Urinary bladder (tissue), 4 donors: ENCODE data around the gene UBE2G1. TPM values are rescaled to one million over a fixed set of nuclear protein-coding genes. Genes with fewer than 3 reads are reported as not detected.
A peak's percentile ranks its signal among the peaks of the same experiment; 100 is the strongest.

Experiments used
- DNase-seq: peaks from one replicate; pipeline ENCODE4 v3.0.0-alpha.2; 2015; ENCODE audit errors: extremely low spot score
- H3K27ac ChIP-seq: one replicate; pipeline ENCODE4 v1.5.1; 2013; ENCODE audit warnings: low read depth, mild to moderate bottlenecking, moderate library complexity
- H3K36me3 ChIP-seq: one replicate; pipeline ENCODE4 v1.6.1; 2013; ENCODE audit warnings: mild to moderate bottlenecking, moderate library complexity; ENCODE audit not compliant: insufficient read depth
- H3K4me1 ChIP-seq: one replicate; pipeline ENCODE4 v1.6.1; 2013; ENCODE audit warnings: mild to moderate bottlenecking, moderate library complexity; ENCODE audit not compliant: insufficient read depth
- H3K4me3 ChIP-seq: one replicate; pipeline ENCODE4 v1.5.1; 2013; ENCODE audit warnings: low read depth, low read length
- WGBS: extraction: QIAGEN DNeasy Blood & Tissue Kit; methylation state at CpG from one replicate; pipeline ENCODE4 v1.1.7; 2013; 5-methylcytosine and 5-hydroxymethylcytosine counted together
- polyA plus RNA-seq: library from polyadenylated mRNA; stranded (reverse); fragments of 200-250 nt; gene quantifications from one replicate; pipeline ENCODE4 v1.2.3, GENCODE V29; 2013
- total RNA-seq: library from RNA; depleted of rRNA; stranded (reverse); fragments of >200 nt; gene quantifications from one replicate; pipeline ENCODE4 v1.2.3, GENCODE V29; 2014
- donor health status: healthy with polysubstance abuse.
- donor health status: healthy.

Gene UBE2G1, protein sequence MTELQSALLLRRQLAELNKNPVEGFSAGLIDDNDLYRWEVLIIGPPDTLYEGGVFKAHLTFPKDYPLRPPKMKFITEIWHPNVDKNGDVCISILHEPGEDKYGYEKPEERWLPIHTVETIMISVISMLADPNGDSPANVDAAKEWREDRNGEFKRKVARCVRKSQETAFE
- total RNA-seq (39.5 TPM), polyA plus RNA-seq (56.8 TPM)

DNA sequence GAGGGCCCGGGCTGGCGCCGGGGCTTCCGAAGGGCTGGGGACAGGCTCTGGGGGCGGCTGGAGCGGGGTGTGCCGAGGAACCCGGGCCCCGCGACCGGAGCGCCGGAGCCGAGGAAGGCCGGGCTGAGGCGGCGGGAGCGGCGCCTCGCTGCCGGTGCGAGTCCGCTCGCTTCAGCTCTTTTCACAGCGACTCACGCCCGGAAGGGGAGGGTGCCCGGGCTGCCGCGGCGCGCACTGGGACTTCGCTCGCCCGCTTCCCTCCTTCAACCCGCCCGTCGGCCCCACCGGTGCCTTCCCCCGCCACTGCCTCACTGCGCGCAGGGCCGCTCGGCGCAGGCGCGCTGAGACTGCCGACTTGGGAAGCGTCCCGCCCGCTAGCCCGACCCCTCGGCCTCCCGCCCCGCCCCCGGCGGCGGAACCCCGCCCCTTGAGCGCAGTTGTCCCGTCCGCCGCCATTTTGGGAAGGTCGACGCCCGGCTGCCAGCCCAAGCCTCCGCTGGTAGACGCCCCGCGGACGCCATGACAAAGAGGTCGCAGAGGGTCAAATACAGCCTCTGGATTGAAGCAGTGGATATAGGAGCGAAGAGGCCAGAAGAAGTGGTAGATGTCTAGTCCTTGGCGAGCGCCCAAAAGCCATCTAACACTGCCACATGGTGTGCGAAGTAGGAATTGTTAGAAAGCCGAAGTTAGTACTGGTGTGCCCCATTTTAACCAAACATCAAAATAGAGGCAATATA, at the start of gene UBE2G1:
Gene UBE2G1 (minus strand): TSS at position 349 of the 737 bp plus-strand sequence. CDS start 359 bp downstream, outside the sequence.
- Histone ChIP-seq H3K36me3 (no peaks in the 10 kb centered on the region), H3K27ac (peak within 1 kb of the TSS; percentile 96), H3K4me1 (no peaks in the 10 kb centered on the region), H3K4me3 (peak within 1 kb of the TSS; percentile 99)
- peak; percentile 88 for DNase-seq
- WGBS, result under 1% methylated on average over 77 of the region's 77 CpGs

DNA sequence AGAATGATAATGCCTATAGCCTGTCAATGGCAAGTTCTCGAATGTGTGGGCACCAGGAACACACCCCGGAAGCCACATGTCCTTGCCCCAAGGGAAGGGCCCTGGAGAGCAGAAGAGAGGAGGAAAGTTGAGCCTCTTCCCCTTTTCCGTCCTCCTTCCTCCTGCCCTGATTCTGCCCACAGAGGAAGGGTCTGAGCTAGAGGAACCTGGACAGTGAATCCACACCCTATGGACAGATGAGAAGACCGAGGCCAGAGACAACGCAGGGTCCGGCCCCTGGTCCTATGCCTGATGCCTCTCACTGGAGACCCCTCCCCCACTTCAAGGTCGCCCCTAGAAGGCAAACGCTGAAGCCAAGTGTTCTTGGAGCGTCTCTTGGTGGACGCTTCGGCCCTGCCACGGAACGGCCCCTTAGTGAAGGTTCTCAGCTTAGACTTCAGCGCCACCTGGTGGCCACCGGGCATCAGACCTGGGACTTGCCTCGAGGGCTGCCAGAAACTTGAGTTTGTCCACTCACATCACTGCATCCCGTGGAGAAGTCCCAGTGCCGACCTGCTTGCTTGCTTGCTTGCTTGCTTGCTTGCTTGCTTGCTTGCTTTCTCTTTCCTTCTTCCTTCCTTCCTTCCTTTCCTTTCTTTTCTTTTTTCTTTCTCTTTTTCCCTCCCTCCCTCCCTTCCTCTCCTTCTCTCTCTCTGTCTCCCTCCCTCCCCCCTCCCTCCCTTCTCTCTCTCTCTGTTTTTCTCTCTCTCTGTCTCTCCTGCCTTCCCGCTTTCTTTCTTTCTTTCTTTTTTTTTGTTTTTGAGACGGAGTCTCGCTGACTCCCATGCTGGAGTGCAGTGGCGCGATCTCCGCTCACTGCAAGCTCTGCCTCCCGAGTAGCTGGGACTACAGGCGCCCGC, 46.7 kb upstream of the UBE2G1 start:
- Histone ChIP-seq H3K27ac (no peak overlapping the region), H3K4me3 (no peak overlapping the region), H3K4me1 (no peaks in the 10 kb centered on the region), H3K36me3 (no peaks in the 10 kb centered on the region)
- WGBS, result 38% methylated on average over 27 of the region's 27 CpGs
- DNase-seq, result peak; percentile 64

DNA sequence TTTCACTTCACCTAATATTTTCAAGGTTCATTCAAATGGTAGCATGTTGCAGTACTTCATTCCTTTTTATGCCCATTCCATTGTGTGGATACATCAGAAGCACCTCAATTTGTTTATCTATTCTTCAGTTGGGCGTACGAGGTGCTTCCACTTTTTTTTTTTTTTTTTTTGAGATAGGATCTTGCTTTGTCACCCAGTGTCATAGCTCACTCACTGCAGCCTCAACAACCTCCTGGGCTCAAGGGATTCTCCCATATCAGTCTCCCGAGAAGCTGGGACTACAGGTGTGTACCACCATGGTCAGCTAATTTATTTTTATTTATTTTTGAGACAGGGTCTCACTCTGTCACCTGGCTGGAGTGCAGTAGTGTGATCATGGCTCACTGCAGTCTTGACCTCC, 44.7 kb upstream of the UBE2G1 start:
- Histone ChIP-seq H3K36me3 (no peaks in the 10 kb centered on the region), H3K27ac (no peak overlapping the region), H3K4me3 (no peak overlapping the region), H3K4me1 (no peaks in the 10 kb centered on the region)
- 72% methylated on average over 3 of the region's 3 CpGs for WGBS
- DNase-seq, result no peak

DNA sequence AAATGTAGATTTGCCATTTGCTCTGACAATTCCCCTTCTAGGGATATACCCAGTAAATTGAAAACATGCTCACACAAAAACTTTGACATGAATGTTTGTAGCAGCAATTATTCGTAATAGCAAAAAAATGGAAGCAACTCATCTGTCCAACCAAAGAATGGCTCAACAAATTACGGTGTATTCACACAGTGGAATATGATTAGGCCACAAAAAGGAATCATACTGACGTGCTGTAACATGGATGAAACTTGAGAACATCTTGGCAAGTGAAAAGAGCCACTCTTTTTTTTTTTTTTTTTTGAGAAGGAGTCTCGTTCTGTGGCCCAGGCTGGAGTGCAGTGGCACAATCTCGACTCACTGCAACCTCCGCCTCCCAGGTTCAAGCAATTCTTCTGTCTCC, 43.2 kb upstream of the UBE2G1 start:
- Histone ChIP-seq H3K4me3 (no peak overlapping the region), H3K36me3 (no peaks in the 10 kb centered on the region), H3K27ac (no peak overlapping the region), H3K4me1 (no peaks in the 10 kb centered on the region)
- 69% methylated on average over 6 of the region's 6 CpGs for WGBS
- no peak for DNase-seq

DNA sequence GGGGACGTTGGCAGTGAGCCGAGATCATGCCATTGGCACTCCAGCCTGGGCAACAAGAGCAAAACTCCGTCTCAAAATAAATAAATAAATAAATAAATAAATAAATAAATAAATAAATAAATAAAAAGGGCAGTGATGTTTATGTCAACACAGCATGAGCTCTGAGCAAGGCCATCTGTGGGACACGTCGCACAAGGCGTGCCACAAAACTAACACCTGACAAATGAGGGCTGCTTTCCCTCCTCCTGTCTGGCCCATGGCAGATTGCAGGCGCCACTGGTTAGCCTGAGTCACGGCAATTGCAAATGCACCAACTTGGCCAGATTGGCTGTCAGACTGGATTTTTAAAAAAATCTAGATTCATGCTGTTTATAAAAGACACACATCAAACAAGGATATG, 41.4 kb upstream of the UBE2G1 start:
- 79% methylated on average over 8 of the region's 8 CpGs for whole genome bisulfite sequencing
- Histone ChIP-seq H3K4me3 (no peak overlapping the region), H3K27ac (no peak overlapping the region), H3K4me1 (no peaks in the 10 kb centered on the region), H3K36me3 (no peaks in the 10 kb centered on the region)
- no peak for DNase-seq

DNA sequence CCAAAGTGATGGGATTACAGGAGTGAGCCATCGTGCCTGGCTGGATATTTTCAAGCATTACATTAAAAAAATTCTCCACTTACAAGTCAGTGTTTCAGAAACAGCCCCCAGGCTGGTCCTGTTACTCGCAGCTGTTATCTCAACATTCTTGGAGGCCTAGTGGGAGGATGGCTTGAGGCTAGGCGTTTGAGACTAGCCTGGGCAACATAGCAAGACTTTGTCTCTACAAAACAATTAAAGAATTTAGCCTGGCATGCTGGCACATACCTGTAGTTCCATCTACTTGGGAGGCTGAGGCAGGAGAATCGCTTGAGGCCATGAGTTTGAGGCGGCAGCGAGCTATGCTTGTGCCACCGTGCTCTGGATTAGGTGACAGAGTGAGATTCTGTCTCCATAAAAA, 40.7 kb upstream of the UBE2G1 start:
- Histone ChIP-seq H3K27ac (no peak overlapping the region), H3K36me3 (no peaks in the 10 kb centered on the region), H3K4me3 (no peak overlapping the region), H3K4me1 (no peaks in the 10 kb centered on the region)
- no peak for DNase-seq
- WGBS, result 84% methylated on average over 7 of the region's 7 CpGs

DNA sequence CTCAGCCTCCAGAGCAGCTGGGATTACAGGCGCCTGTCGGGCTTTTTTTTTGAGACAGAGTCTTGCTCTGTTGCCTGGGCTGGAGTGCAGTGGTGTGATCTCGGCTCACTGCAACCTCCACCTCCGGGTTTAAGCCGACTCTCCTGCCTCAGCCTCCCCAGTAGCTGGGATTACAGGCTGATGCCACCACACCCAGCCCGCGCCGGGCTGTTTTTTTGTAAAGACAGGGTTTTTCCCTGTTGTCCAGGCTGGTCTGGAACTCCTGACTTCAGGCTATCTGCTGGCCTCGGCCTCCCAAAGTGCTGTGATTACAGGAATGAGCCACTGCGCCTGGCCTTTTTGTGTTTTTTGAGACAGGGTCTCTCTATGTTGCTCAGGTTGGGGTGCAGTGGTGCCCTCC, 39.9 kb upstream of the UBE2G1 start:
- no peak overlapping the region for H3K4me3 ChIP-seq
- H3K4me1 ChIP-seq, result no peaks in the 10 kb centered on the region
- 96% methylated on average over 10 of the region's 10 CpGs for WGBS
- DNase-seq, result no peak
- no peak overlapping the region for H3K27ac ChIP-seq
- H3K36me3 ChIP-seq, result no peaks in the 10 kb centered on the region

DNA sequence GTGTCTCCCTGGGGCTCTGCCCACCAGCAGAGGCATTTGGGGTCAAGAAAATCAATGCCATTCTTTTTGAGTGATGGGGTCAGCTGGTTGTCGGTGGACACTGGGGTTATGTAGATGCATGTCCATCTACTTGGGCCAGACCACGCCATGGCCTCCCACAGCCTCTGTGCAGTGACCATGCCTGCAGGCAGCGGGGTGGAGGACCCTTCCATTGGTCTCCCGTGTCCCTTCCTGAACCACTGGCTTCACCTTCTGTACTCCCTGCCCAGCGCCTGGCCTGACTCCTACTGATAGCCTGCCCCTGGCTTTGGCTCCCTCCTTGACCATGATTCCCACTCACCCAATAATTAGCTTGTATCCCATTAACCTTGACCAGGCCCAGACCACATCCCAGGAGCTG, 39.2 kb upstream of the UBE2G1 start:
- Histone ChIP-seq H3K27ac (no peak overlapping the region), H3K4me1 (no peaks in the 10 kb centered on the region), H3K36me3 (no peaks in the 10 kb centered on the region), H3K4me3 (no peak overlapping the region)
- DNase-seq, result no peak
- 94% methylated on average over 5 of the region's 5 CpGs for WGBS

DNA sequence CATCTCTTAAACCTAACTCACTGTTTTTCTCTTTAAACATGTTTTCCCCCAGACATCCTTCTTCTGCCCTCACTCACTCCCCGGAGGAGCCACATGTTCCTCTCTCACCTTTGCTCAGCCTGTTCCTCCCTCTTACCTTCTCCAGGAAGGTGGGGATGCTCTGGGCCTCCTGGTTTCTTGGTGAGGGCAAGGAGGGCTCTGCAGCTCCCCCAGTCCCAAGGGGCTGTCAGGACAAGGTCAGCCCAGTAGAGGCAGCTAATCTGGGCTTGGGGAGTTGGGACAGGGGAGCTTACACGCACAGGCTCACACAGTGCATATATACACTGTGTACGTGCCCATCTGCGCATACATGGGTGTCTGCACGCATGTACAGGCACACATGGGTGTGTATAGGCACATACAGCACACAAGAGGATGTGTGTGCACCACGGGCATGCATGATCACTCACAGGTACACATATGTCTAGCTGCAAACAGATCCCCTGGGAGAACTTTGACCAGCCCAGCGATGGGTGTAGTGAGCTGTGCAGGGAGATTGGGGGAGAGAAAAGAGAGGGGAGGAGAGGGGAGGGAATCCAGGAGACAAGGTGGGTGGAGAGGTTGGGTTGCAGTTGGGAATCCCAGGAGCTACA, 38.7 kb upstream of the UBE2G1 start:
- Histone ChIP-seq H3K4me3 (no peak overlapping the region), H3K27ac (no peak overlapping the region), H3K36me3 (no peaks in the 10 kb centered on the region), H3K4me1 (no peaks in the 10 kb centered on the region)
- DNase-seq, result no peak
- 83% methylated on average over 7 of the region's 7 CpGs for WGBS

DNA sequence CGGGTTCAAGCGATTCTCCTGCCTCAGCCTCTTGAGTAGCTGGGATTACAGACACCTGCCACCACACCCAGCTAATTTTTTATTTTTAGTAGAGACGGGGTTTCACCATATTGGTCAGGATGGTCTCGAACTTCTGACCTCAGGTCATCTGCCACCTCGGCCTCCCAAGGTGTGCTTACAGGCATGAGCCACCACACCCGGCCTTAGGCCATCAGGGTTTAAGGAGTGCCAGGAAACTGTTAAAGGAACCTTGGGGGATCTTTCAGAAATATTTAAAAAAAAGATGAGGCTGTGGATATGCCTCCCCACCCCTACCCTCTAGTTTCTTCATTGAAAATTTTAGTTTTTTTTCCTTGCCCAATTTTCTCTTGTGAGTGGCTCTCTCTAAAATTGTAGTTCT, 31.4 kb upstream of the UBE2G1 start:
- H3K4me3 ChIP-seq, result no peak overlapping the region
- no peaks in the 10 kb centered on the region for H3K4me1 ChIP-seq
- no peak overlapping the region for H3K27ac ChIP-seq
- DNase-seq, result no peak
- 92% methylated on average over 6 of the region's 6 CpGs for WGBS
- no peaks in the 10 kb centered on the region for H3K36me3 ChIP-seq

DNA sequence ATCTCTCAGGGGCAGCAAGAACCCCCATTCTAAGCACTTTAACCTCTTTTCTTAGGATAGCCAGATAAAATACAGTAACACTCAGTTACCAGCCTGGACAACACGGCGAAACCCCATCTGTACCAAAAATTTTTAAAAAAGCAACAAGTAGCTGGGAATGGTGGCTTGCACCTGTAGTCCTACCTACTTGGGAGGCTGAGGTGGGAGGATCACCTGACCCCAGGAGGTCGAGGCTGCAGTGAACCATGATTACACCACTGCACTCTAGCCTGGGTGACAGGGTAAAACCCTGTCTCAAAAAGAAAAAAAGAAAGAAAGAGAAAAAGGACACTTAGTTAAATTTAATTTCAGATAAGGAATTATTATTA, 28.6 kb upstream of the UBE2G1 start:
- no peaks in the 10 kb centered on the region for H3K36me3 ChIP-seq
- 90% methylated on average over 3 of the region's 3 CpGs for WGBS

DNA sequence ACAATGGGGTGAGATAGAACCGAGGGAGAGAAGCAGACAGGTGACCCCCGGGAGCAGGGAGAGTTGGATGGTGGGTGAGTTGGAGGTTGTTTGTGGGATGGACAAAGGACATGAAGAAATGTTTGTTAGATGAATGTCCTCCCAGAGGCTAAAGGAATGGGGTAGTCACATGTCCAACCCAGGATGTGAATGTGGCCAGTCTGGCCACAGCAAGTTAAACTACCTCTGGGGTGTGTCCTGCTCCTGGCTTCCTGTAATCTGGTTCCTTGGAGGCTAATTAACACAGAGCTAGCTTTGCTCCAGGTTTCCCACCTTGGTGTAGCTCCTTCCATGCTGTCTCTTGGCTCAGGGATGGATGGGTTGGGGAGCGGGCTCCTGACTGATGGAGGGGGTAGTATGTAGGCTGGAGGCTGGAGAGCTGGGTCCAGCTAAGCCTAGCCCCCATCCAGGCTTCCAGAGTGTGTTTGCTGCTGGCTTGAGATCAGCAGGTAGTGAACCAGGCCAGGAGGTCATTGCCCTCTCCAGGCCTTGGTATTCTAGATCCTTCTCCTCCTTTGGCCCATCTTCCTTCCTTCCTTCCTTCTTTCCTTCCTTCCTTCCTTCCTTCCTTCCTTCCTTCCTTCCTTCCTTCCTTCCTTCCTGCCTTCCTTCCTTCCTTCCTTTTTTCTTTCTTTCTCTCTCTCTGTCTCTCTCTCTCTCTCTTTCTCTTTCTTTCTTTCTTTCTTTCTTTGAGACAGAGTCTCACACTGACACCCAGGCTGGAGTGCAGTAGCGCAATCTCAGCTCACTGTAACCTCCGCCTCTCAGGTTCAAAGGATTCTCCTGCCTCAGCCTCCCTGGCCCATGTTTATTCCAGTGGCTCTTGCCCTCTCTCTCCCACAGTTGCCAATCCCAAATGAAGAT, 28.0 kb upstream of the UBE2G1 start:
- Histone ChIP-seq H3K36me3 (no peaks in the 10 kb centered on the region), H3K4me3 (no peak overlapping the region), H3K4me1 (no peaks in the 10 kb centered on the region), H3K27ac (no peak overlapping the region)
- 91% methylated on average over 5 of the region's 5 CpGs for WGBS
- DNase-seq, result no peak

More for the DNA sequence above, 28.6 kb upstream of the UBE2G1 start:
- no peak for DNase-seq
- H3K4me1 ChIP-seq, result no peaks in the 10 kb centered on the region
- no peak overlapping the region for H3K4me3 ChIP-seq
- no peak overlapping the region for H3K27ac ChIP-seq

DNA sequence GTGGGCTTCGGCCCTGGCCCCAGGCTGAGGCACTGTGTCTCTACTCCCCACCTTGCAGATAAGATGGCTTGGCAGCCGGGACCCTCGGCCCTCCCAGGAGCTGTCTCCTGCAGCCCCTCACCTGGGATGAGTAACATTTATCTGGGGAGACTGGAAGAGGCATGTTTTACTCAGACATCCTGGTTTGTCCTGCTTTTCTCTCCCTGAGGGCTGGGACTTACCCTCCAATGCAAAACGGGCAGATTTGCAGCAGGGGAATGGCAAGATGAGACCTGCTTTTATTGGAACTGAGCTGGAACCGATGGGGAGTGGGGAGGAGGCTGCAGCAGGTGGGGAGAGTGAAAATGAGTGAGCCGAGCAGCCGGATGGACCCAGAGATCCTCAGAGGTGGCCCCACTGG, 27.3 kb upstream of the UBE2G1 start:
- no peak overlapping the region for H3K4me3 ChIP-seq
- WGBS, result 59% methylated on average over 7 of the region's 7 CpGs
- H3K4me1 ChIP-seq, result no peaks in the 10 kb centered on the region
- DNase-seq, result no peak
- H3K36me3 ChIP-seq, result no peaks in the 10 kb centered on the region
- no peak overlapping the region for H3K27ac ChIP-seq
